Muscle of arm (tissue), 14 donors: ENCODE measurements around the gene GPR45. TPM values are rescaled to one million over a fixed set of nuclear protein-coding genes. Genes with fewer than 3 reads are reported as not detected.
A peak's percentile ranks its signal among the peaks of the same experiment; 100 is the strongest.
"Not testable (repeated sequence)": the region's sequence is repeated elsewhere in the genome, so short reads cannot be mapped to it uniquely, and the experiment has no call there.

Source experiments
- DNase-seq: peaks from one replicate; pipeline ENCODE4 v3.0.0-alpha.2; 2013
- long read RNA-seq, 11 donors: transcript quantifications; one replicate each; lab custom pipeline, GENCODE V29; 2026
- polyA plus RNA-seq, 12 donors: library from polyadenylated mRNA; unstranded; fragments of 120-200 nt; gene quantifications; one replicate each; pipeline ENCODE4 v1.2.1, GENCODE V29; 2013; ENCODE audit not compliant: insufficient read length in 12 of 12

GPR45 gene
- polyA plus RNA-seq = not detected
- long read RNA-seq, donor 1 = 0 reads
- long read RNA-seq, donor 2 = 0 reads
- long read RNA-seq, donor 3 = 0 reads
- long read RNA-seq, donor 4 = 0 reads
- long read RNA-seq, donor 5 = 0 reads
- long read RNA-seq, donor 6 = 0 reads
- long read RNA-seq, donor 7 = 0 reads
- long read RNA-seq, donor 8 = 0 reads
- long read RNA-seq, donor 9 = 0 reads
- long read RNA-seq, donor 10 = 0 reads
- long read RNA-seq, donor 11 = 0 reads

GRCh38 chr2:105241443-105241842 lies at the start of gene GPR45:
Gene GPR45 (plus strand): TSS chr2:105241743. CDS start chr2:105241859, 116 bp downstream.
- DNase-seq = no peak

DNA sequence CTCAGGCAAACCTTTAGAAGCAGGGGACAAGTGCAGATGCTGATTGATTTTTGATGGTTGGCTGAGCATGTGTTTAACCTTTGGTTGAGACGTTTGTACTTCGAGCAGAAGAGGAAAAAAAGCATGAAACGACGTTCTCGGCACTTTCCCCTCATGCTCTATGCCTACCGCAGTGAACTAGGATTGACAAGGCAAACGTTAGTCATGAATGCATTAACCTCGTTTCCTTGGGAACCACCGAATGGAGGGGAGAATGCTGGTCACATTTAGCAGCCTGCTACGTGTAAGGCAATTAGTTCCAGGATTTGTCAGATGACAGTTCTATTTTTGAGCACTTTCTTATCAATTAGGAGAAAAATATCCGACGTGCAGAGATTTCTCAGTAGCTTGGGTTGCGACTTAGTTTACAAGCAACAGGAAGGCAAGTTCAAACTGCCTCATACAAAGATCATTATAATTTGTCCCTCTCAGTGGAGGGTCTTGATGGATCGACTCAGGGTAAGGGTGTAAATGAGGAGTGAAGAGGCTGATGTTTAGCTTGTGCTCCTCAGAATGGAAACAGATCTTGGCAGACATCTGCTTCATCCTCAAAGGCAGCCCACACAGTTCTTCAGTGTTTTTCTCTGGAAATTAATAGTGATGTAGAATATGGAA lies 47.4 kb upstream of the GPR45 start:
- no peak for DNase-seq

GRCh38 chr2:105196651-105197050 lies 44.9 kb upstream of the GPR45 start:
- no peak for DNase-seq

DNA sequence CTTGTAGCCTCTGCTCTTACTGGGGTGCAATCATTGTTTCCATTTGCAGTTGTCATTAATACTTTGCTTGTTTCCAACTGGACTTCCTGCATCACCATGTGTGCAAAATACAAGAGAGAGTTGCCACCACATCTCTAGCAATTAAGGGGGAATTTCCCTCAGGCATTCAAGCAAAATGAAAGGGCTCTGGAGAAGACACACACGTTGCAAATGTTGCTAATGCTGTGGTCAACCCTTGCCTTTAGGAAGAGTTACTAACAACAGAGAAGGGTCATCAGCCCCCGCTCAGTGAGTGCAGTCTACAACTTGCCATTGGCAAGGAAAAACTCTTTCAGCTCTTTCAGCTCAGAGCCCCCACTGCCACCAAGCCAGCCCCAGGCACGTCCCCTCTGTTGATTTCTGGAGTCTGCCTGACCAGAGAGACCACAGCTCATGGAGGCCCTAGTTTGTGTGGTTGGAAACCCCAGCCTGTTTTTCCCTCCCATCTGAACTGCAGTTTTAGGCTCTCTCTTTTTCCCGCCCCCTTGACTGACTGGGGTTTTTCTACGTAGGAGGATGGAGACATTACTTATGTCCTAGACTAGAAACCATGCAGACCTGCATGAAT lies 25.9 kb upstream of the GPR45 start:
- no peak for DNase-seq

DNA sequence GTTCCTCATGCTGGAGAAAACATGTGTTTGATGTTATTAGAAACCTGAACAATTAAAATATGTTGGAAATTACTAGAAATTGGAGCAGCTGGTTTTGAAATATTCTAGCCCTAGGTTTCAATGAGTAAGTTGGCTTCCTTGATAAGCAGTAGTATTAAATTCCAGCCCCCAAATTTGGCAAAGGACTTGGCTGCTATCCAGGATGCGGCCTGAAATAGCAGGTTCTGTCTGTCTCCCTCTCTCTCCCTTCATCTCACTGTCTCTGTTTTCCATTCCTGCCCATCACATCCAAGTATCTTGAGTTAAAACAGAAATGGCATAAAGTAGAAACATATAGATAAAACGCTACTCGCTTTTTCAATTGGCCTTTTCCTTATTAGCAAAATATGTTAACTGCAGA lies 20.9 kb upstream of the GPR45 start:
- no peak for DNase-seq

DNA sequence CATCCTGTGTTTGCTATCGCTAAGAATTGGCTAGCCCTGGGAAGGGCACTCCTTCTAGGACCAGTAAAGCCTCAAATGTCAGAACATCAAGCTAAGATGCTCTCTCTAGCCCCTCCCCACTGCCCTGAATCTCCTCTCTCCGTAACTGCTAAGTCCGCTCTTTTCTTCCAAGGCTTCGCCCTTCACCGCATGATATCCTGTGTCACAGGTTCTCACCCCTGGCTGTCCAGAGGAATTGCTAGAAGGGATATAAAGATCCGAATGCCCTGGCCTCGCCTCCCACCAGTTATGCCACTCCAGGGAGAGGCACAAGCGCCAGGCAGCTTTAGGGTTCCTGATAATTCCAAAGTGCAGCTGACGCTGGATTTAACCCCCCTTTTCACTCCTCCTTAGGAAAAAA lies 17.1 kb upstream of the GPR45 start:
- no peak for DNase-seq

DNA sequence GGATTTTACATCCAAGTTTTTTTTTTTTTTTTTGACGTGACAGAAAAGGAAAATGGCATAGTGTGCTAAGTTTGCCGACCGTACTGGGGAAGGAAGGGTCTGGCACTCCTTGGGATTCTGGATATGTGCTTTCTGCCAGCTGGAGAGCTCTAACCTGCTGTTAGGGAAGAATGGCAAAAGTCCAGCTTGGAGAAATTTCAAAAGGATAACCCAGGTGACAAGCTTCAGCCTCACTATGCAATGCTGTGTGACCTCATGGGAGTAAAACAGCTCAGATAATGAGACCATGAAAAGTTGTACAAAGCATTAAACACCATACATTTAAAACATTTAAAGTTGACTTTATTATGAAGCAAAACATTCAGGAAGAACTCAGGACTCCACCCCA lies 10.3 kb upstream of the GPR45 start:
- DNase-seq = no peak

GRCh38 chr2:105235388-105236059 lies 6.0 kb upstream of the GPR45 start:
- DNase-seq = peak; percentile 76

DNA sequence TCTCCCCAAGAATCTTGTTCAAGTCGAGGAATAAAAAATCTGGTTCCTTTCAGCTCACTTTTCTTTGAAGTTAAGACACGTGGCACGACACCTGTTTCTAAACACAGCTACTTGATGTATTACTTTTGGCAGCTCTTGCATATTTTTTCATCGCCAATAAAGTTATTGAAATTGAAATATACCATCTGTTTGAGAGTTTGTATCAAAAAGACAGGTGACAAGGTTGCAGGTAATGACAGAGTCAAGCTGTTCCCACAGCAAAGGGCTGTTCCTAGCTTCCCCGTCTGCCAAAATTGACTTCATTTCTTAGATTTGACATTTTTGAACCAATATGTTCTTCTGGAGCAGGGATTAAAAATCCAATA lies 5.5 kb upstream of the GPR45 start:
- no peak for DNase-seq

DNA sequence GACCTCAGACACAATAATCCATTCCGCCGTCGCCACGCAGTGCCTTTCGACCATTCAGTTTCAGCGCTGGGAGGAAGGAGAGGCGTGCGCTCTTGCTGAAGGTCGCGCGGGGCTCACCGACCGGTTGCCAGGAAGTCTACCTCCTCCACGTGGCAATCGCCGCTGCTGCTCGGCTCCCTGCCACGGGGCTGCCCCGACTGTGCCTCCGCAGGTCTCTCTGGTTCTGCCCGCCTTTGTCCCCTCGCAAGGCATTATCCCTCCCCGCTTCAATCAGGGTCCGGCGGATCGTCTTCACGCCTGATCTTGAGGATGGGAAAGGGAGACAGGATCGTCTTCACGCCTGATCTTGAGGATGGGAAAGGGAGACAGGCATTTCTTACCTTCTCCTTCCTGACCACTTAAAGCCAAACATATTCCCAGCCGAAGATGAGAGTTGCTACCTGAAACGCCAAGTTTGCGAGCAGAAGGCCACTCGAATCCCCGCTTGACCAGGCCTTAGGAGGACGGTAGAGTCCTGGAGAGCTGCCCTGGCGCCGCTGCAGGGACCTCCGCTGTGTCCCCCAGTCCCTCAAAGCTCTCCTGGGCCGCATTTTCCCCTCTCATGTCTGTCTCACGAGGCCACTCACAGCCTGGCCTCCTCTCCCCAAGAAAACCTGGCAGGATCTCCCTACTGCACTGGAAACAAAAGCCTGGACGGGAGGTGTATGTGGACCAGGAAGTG lies 4.3 kb upstream of the GPR45 start:
- DNase-seq = no peak

- DNase-seq = no peak
Measured at GRCh38 chr2:105238664-105239240, 2.8 kb upstream of the GPR45 start.

DNA sequence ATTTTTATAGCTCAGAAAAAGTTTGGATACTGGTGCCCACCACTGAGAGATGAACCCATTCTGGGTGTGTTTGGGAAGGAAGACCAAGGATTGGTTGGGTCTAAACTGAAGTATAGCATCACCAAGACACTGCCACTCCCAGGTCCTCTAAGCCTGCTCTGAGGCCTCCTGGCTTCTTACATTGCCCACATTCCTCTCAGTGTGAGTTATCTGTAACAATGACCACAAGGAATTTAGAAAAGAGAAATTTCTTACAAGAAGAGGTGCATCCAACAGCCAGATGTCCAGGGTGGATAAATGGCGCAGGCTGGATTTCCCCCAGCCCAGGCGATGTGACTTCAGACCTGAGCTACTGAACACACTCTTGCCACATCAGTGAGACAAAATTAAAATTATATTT lies 1.6 kb upstream of the GPR45 start:
- DNase-seq = no peak

DNA sequence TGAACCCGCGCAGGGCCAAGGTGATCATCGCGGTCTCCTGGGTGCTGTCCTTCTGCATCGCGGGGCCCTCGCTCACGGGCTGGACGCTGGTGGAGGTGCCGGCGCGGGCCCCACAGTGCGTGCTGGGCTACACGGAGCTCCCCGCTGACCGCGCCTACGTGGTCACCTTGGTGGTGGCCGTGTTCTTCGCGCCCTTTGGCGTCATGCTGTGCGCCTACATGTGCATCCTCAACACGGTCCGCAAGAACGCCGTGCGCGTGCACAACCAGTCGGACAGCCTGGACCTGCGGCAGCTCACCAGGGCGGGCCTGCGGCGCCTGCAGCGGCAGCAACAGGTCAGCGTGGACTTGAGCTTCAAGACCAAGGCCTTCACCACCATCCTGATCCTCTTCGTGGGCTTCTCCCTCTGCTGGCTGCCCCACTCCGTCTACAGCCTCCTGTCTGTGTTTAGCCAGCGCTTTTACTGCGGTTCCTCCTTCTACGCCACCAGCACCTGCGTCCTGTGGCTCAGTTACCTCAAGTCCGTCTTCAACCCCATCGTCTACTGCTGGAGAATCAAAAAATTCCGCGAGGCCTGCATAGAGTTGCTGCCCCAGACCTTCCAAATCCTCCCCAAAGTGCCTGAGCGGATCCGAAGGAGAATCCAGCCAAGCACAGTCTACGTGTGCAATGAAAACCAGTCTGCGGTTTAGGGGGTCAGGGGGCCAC lies 897 bp downstream of the GPR45 start:
- DNase-seq = no peak

DNA sequence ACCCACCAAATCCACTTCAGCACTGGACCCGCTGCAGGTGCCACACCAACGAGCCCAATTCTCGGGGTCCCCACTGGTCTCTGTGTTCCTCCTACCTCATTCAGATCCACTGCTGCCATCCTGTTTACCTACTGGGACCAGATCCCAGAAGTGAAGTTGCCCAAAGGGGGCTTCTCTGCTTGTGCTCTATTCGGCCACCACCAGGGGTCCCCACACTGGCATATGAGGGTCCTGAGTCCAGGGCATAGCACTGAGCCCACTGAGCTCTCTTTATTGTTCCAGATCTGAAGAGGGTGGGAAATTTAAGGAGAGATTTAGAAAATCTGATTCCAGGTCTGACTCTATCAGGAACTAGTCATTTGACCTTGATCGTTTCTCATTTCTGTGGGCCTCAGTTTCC lies 2.4 kb downstream of the GPR45 start:
- no peak for DNase-seq

- no peak for DNase-seq
Measured at GRCh38 chr2:105244451-105244850, 2.9 kb downstream of the GPR45 start.

DNA sequence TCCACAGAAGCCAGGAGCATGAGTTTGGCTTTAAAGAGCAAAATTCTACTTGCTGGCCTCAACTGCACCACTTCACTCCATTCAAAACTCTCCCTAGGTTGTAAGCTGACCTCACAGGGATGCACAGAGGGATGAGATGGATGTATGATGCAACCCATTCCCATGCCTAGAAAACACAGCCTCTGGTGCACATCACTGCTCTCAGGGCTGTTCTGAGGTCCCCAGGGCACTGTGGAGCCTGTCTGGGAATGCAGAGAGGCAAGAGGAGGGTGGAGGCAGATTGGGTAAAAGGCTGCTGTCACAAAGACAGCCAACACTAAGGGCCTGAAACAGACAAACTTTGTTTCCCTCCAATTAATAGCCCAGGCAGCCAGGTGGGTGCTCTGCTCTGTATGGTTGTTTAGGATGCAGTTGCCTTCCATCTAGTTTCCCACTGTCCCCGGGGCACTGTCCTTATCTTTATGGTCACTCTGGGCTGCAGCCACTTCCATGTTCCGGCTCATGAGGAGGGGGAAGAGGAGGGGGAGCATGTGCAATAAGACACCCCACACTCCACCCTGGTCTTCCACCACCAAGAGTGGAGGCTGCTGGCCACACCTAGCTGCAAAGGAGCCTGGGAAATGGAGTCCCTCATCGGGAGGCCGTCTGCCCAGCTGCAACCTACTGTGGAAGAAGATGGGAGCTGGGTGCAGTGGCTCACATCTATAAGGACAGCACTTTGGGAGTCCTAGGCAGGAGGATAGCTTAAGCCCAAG lies 7.0 kb downstream of the GPR45 start:
- no peak for DNase-seq

- no peak for DNase-seq
Measured at GRCh38 chr2:105249181-105249580, 7.6 kb downstream of the GPR45 start.

DNA sequence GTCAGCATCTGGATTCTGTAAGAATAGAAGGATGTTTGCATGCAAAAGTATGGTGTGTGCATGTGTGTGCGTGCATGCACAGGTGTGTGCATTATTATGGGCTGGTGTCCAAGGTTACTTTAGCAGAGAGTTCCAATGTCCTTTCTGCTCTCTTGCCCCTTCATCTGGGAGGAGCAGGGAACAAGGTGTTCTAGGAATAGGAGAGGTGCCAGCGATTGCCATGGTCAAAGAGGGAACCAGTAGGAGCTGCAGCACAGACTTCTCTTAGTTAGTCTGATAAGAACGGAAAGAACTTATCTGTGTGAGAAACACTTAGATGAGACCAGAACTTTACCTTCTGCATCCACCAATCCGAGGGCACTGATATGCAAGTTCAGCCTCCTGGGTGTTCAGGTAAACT lies 8.3 kb downstream of the GPR45 start:
- no peak for DNase-seq

GRCh38 chr2:105251016-105251648 lies 9.6 kb downstream of the GPR45 start:
- not testable (repeated sequence) for DNase-seq

- no peak for DNase-seq
Measured at GRCh38 chr2:105252271-105252670, 10.7 kb downstream of the GPR45 start.
